ENCODE measurements around the gene NEGR1.

DNA sequence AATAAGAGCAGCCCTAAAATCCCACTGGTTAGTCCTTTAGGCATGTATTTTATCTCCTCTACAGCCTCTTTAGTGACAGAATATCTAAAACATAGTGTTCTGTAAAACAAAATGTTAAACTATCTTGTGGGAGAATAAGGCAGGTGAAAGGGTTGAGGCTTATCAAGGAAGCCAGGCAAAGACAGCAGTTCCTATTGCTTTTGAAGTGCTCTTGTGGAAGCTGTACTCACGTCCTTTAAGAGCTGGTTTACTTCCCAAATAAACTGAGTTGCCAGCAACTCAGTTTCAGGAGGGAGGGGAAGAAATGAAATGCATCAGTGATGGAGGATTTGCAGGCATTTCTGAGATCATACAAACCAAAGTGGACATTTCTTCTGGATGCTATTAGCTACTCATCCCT is 671.9 kb downstream of the NEGR1 start:
- TF ChIP-seq, protein P1, sequence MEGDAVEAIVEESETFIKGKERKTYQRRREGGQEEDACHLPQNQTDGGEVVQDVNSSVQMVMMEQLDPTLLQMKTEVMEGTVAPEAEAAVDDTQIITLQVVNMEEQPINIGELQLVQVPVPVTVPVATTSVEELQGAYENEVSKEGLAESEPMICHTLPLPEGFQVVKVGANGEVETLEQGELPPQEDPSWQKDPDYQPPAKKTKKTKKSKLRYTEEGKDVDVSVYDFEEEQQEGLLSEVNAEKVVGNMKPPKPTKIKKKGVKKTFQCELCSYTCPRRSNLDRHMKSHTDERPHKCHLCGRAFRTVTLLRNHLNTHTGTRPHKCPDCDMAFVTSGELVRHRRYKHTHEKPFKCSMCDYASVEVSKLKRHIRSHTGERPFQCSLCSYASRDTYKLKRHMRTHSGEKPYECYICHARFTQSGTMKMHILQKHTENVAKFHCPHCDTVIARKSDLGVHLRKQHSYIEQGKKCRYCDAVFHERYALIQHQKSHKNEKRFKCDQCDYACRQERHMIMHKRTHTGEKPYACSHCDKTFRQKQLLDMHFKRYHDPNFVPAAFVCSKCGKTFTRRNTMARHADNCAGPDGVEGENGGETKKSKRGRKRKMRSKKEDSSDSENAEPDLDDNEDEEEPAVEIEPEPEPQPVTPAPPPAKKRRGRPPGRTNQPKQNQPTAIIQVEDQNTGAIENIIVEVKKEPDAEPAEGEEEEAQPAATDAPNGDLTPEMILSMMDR (IDR thresholded peaks at IDR 0.05) = no peak
- TF ChIP-seq POLR2AphosphoS5 (IDR thresholded peaks at IDR 0.05) = no peak
- TF ChIP-seq POLR2A (IDR thresholded peaks at IDR 0.05) = no peak
- no peak for TF ChIP-seq EP300 (IDR thresholded peaks at IDR 0.05)

Data from stomach (tissue), 4 donors.